NCI-H69 (cell line): ENCODE data around the gene FA2H.
"Not testable (repeated sequence)": the region's sequence is repeated elsewhere in the genome, so short reads cannot be mapped to it uniquely, and the experiment has no call there.

ENCODE experiments used
- DNase-seq: peaks from one replicate; lab custom pipeline; 2025; lab: John Stamatoyannopoulos, UW

The FA2H gene

DNA sequence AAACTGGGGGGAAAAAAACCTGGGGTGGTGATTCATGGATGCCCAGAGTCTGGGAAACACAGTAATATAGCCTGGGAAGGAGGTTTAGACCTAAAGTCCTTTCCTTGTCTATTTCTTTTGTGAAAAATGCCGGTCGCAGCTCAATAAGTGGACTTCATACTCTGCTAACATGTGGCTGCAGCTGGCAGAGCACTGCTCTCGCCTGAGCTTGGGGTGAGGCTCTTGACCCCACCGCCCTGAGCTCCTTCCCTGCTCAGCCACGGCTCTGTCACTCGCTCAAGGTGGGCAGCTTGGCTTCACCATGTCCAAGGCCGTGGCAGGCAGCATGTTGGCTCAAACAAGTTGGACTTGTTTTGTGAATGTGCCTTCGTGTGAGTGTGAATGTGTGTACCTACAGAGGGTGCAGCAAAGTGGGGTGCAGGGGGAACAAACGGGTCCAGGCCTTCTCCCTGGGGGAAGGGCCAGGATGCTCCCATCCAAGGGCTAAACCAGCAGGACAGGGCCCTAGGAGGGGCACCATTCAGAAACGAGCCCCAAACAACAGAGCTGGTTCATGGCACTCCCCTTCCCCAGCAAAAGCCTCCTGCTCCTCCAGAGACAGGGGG is 4.9 kb downstream of the FA2H start:
- DNase-seq = no peak

DNA sequence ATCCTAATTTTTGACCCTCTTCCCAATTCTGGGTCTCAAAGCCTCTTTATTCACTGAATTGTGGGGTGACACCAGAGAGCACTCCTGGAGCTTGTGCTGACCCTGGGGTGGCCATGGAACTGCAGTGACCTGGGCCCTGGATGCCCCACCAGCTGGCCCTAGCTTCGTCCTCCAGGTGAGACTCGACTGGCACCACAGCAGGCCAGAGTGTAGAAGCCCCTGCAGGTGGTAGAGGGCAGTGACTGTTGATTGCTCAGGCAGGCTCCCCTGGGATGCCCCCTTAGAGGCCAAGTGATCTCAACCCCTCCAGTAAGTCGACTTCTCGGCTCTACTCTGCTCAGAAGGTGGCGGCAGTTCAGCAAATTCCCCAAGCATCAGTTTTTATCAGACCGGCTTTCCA is 6.4 kb downstream of the FA2H start:
- DNase-seq = no peak

DNA sequence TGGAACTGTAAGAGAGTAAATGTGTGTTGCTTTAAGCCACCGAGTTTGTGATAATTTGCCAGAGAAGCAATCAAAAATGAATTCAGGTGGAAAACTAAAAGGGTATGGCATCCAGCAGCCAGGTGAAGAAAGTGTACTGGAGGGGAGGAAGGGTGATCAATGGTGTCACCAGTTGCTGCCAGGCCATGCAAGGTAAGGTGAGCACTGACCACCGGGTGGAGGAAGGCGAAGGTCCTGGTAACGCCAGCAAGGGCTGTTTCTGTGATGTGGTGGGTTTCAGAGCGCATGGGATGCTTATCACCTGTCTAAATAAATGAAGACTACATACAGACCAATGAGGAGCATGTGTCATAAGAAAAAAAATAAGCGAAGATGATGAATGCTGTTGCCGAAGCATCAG is 6.9 kb downstream of the FA2H start:
- DNase-seq = no peak

DNA sequence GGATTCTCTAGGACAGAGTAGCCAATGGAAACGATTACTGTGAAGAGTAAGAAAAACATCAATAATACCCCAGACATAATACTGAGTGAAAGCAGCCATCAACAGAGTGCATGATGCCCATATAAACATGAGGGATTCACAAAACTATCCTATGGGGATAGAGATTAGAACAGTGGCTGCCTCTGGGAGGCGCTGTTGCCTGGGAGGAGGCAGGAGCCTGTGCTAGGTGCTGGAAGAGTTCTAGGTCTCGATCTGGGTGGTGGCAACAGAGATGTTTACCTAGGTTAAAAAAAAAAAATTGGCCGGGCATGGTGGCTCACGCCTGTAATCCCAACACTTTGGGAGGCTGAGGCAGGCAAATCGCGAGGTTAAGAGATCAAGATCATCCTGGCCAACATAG is 7.9 kb downstream of the FA2H start:
- peak; percentile 9 for DNase-seq

DNA sequence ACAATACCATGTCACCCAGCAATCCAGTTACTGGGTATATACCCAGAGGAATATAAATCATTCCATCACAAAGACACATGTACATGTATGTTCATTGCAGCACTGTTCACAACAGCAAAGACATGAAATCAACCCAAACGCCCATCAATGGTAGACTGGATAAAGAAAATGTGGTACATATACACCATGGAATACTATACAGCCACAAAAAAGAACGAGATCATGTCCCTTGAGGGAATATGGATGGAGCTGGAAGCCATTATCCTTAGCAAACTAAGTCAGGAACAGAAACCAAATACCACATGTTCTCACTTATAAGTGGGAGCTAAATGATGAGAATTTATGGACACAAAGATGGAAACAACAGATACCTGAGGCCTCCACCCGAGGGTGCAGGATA is 10.4 kb downstream of the FA2H start:
- not testable (repeated sequence) for DNase-seq

DNA sequence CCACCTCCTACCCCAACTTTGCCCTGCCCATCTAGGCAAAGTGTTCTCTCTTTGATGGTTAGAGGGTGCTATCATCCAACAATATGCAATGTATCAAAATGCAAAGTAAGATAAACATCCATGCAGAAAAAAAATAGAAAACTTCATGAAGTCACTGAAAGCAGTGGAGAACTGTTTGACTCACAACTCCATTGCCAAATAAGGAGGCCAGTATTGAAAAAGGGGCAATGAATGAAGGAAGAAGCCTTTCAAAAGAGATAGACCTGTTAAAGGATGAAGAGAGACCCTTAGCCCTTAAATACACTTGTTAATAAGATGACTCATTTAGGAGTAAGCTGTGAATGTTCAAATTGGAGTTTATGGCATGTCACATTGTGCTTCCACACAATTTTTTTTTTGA is 13.0 kb downstream of the FA2H start:
- DNase-seq = no peak

DNA sequence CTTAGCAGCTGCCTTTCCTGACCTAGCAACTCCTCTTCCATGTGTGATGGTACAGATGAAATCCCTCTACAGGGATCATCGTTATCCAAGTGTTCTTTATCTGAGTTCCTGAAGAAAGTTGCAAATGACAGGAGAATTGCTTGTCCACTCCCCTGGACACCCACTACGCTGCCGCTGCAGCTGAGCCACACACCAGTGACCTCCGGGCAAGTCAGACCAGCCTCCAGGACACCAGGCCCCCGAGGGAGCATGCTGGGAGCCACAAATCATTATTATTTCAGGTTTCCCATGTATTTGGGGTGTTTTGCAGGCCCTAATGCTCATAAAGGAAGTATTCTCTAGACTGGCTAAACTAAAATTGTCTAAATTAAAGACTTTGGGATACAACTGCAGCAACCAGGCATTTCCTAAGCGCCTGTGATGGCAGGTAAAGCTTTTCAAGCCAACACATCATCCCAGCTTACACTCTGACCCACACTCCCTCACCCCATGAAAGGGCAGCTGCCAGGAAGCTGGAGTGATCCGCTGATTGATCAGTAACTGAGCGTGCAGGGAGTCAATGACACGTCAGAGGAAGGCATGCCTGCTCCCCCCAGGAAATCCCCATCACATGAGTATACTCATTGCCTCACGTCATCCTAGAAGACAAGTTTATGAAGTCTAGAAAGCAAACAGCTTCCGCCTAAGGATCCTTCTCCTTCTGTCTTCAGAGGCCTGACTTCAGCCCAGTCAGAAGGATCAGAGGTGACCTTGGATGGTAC is 14.4 kb downstream of the FA2H start:
- no peak for DNase-seq

DNA sequence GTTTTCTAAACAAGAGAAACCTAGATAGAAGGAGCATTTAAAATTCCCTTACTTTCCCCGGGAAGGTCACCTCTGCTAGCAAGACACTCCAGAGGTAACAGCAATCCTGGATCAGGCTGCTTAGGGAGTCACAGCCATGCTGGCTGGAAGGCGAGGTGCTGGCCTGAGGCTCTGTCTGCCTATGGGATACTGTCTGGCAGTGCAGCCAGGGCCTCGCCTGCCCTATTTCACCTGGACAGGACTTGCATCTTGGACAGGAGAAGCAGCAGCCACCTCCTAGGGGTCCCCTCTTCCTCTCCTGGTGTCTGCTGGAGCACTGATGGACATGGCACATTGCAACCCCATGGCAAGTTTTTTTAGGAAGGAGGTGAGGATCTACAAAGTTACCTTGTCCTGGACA is 15.1 kb downstream of the FA2H start:
- DNase-seq = no peak

DNA sequence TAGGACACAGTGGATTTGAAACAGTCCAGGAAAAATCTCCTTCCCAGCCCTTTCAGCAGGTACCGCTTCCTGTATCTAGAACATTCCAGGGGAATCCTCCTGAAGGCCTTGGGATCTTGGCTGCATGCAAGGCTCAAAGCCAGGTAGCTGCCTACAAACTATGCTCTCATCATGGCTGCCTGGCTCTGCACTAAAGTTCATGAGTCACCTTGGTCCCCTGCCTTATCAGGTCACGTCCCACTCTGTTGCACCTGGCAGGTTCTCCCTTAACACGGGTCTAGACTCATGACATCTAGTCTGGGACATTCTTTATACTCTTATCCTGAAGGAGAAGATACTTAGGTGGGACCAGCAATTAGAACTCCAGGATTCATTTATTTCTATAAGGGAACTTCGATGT is 15.8 kb downstream of the FA2H start:
- no peak for DNase-seq

DNA sequence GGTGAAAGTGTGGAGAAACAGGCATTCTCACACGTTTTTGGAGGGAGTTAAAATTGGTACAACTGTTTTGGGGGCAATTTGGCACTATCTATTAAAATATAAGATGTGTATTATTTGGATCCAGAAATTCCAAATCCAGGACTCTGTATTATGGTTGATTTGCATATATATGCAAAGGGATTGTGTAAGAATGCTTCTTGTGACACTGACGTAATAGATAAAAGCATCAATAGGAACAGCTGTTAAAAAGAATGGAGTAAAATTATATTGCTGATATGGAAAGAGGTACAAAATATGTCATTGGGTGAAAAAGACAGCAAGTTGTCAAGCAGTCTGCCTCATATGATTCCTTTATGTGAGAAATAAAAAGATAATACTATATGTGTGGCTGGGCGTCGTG is 17.3 kb downstream of the FA2H start:
- DNase-seq = no peak

DNA sequence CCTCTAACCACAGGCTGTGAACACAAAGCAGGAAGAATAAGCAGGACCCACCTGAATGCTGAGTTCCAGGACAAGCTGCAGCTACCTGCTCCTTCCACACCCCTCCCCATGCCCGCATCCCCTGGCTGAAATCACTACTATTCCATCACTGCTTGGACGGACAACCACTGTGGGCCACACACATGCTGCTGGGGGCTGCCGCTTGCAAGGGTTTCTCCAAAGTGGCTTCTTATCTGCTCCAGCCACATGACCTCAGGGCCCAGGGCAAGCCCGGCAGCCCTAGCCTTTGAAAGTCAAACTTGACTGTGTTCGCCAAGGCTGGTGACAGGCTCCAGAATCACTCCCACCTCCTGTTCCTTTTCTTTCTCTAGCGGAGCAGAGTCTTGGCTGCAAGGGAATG is 18.4 kb downstream of the FA2H start:
- no peak for DNase-seq

DNA sequence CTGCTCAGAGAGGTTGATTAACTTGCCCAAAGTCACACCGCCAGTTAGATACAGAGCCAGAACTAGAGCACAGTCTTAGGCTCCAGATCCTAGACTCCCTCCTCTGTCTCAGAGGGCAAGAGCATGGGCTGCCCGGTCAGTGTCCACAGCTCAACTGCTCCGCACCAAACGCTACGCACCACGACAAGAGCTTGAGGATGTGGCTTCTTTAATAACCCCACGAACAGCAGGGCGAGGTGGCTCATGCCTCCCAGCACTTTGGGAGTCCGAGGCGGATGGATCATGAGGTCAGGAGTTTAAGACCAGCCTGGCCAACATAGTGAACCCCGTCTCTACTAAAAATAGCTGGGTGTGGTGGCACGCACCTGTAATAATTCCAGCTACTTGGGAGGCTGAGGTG is 21.4 kb downstream of the FA2H start:
- no peak for DNase-seq

DNA sequence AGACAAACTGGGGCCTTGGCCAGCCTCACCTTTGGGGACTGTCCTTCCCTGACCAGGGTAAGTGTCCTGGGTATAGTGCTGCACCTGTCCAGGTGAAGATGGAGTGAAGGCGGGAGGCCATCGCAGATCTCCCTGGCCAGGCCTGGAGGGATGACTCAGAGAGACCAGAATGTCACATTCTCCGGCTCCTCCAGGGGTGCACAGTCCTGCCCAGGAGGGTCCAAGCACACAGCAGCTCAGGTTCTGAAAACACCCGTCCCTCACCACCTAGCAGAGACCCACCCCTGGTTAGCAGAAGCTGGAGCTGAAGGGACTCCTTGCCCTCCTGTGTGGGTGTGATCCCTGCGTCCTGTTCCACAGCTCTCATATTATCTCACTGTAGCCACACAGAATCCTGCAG is 21.9 kb downstream of the FA2H start:
- no peak for DNase-seq

DNA sequence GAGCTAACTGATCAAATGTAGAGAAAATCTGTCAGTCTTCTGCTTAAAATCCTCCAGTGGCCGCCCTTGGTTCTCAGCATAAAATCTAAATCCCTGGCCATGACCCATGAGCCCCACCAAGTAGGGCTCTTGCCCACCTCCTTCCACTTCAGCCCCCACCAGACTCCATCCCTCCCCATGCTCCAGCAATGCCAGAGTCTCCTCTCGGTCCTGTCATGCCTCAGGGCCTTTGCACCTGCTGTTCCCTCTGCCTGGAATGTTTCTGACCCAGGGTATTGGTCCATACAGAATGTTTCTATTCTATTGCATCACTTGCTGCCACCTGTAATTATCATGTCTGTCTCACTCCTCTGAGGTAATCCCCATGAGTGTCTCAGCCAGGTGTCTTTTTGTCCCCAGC is 22.4 kb downstream of the FA2H start:
- DNase-seq = peak; percentile 15

DNA sequence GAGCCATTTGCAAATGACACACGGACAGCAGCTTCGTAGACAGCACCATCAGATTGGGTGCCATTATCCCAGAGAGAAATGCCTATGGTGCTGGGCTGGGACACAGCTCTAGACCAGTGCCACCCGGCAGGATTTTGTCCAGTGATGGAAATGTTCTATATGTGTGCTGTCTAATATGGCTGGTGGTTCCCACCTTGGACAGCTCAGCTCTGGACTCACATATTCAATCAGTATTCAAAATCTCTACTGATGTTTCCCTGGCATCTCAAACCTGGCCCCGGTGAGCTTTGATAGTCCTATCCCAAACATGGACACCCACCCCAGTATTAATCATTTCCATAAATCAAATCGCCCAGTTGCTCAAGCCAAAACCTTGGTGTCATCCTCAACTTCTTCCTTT is 23.0 kb downstream of the FA2H start:
- no peak for DNase-seq

DNA sequence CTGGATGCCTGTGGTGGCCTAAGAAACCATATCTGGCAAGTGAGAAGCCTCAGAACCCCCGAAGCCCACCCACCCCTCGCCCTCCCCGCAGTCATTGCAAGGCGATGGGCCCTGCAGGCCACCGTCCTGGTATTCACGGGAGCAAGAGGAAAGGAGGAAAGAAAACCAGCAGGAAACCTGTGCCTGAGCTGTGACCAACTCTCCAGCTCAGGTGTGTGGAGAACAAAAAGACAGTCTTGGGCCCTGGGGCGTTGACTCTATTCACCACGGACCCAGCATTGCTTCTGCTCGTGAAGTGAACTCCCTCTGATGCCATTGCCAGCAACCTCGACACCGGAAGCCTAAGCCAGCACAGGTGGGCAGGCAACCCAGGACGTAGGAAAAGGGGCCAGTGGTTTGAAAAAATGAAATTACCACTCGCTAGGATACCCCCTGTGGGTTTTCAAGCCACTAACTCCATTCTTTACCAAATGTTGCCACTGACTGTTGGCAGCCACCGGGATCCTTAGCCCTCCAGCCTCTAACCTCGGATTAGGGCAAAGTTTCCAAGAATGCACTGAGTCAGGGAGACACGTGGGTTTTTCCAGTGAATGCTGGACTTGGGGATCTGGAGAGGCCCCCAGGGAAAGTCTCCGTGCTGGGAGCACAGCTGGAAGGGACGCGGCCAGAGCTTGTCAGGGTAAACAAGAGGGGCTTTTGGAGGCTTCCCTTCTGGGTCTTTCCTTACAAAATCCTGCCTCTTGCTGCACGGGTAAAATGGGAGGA is 25.1 kb downstream of the FA2H start:
- peak; percentile 52 for DNase-seq

DNA sequence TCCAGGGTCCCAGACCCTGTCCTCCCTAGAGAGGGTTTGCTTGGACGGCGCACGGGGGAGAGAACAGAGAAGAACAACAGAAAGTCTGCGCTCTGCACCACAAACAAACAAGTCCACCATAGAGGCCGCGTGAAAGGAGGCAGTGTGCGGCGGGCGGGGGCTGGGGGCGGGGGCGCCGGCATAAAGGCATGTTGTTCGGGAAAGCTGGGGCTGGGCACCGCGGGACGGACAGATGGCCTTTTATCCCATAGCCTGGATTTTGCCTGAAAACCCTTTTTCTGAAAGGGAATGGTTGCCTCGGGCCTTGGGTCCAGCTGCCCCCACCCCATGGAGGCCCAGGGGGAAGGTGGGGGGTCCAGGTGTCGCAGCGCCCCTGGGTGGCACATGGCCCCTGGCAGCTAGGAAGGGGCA is 26.0 kb downstream of the FA2H start:
- DNase-seq = no peak

DNA sequence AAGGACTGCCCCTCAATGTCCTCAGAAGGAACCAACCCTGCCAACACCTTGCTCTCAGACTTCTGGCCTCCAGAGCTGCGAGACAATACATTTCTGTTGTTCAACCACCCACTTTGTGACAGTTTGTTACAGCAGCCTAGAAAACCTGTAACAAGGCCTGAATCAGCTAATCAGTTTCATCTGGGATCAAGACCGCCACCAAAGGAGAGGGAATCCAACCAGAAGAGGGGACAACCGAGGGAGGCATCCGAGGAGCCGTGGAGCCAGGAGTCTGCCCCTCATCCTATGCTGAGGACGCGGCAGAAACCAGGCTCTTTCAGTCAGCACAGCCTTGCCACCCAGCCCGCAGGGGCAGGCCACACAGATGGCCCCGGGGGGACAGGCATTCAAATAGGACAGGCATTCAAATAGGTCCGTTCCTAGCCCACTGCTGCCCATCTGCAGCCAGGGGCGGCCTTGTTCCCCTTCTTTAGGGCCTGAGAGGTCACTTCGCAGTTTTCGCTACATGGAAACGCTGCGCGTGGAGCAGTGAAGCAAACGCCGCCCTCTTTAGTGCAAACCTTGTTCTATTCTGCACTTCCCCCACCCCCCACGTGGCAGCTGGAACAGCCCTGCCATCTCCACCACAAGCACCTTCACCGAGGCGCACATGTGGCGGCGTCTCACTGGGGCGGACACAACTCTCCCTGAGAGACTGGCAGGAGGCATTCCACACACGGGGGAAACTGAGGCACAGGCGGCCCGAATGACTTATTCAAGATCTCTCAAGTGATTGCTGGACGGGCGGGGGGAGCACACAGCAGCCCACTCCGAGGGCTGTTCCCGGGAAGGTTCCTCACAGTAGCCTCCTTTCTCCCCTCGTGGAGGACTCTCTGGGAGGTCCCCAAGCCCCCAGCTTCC is 26.7 kb downstream of the FA2H start:
- DNase-seq = no peak

DNA sequence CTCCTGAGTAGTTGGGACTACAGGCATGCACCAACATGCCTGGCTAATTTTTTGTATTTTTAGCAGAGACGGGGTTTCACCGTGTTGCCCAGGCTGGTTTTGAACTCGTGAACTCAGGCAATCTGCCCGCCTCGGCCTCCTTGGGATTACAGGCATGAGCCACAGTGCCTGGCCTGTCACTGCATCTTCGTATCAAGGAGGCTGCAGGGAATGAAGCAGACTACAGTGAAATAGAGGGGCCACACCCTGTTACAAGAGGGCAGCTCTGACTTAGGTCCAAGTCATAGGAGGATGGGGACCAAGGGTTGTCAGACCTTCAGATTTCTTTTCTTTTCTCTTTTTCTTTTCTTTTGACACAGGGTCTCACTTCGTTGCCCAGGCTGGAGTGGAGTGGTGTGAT is 28.7 kb downstream of the FA2H start:
- DNase-seq = no peak

DNA sequence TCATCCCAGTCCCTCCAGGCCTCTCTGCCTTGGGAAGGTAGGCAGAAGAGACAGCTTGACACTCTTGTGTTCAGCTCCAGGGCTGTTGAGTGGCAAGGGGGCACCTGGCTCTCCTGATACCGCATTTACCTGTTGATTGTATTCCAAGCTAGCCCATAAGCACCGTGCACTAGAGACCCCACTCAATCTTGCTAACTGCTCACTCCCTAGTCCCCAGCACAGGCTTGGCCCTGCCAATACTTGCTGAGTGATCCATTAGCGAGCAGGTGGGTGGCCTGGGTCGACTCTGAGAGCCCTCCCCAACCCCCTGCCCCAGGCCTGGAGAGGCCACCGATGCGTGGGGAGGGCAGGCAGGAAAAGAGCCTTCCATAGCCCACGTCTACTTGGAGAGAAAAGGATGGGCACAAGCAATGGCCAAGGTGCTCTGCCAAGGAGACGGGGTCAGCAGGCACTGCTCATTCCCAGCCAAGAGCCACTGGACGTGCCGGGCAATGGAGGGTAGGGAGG is 29.5 kb downstream of the FA2H start:
- DNase-seq = no peak

DNA sequence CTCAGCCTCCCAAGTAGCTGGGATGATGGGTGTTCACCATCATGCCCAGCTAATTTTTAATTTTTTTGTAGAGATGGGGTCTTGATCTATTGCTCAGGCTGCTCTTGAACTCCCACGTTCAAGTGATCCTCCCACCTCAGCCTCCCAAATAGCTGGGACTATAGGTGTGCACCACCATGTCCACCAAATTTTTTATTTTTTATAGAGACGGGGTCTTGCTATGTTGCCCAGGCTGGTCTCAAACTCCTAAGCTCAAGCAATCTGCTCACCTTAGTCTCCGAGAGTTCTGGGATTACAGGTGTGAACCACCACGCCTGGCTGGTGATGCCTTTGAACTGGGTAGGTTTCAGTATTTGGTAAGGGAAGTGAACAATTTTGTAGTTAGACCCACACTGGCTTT is 30.1 kb downstream of the FA2H start:
- no peak for DNase-seq

DNA sequence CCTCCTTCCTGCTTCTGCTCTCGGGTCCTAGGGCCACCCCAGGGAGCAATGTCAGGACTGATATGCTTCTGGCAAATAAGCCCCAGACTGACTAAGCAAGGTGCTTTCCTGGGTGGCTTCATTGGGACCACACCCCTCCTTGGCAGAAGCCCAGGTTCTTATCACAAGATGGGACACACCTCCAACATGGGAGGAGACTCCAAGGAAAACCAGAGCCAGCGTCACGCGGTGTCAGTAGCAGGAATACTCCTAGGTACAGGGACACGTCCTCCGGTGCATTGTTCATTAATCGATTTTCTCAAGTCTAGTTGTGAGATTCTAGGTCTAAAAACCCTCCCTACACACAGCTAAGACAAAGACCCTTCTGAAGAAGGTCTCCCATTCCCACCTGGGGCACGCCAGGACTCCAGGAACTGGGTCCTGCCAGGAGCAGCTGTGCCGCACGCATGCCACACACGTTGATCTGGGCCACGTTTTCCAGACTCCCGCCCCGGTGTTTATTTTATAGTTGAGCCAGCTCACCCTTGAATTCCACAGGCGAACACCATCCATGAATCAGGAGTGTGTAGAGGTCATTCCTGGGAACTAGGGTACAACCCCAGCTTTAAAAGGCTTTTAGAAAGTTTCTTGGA is 30.8 kb downstream of the FA2H start:
- DNase-seq = peak; percentile 83
